ENCODE results near the gene YPEL4.
"Not testable (repeated sequence)": the region's sequence is repeated elsewhere in the genome, so short reads cannot be mapped to it uniquely, and the experiment has no call there.

Gene YPEL4, protein sequence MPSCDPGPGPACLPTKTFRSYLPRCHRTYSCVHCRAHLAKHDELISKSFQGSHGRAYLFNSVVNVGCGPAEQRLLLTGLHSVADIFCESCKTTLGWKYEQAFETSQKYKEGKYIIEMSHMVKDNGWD

DNA sequence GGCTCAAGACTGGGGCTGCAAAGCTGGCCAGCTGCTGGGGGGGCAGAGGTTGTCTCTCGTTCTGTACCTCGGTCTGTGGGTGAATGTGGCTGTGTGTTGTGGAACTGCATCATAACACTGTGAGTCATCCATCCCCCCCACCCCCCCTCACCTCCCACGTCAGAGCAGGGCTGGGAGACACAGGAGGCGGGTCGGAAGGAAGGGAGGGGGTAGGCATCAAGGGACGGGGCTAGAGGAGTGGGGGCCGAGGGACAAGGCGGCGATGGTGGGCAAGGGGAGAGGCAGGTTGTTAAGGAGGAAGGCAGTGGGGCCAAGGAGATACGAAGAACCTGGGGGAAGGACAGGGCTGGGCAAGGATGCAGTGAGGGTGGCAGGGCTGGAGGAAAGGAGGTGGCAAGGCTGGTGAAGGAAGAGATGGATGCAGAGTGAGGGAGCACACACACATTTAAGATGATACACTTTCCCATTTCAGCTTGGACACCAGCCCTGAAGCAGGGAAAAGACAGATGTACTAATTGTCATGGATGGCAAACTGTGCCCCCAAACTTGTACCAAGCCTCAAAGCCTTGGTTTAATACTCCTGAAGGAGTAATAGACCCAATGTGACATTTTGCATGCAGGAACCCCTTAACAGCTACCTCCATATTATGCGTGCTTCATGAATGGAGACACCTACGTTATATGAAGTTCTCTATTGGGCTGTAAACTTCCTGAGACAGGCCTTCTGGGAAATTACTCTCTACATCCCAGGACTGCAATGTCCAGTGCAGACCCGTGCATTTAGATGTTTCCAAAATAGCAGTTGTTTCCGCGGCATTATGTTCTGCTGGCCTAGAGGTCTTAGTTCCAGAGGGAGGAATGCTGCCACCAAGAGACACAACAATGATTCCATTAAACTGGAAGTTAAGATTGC, at the start of gene YPEL4:
TSS of gene YPEL4 (minus strand) at position 87 of the 913 bp plus-strand sequence. CDS start 2,805 bp downstream, outside the sequence.
- DNase-seq: peak; percentile 63

GRCh38 chr11:57698843-57699365, 49.2 kb upstream of the YPEL4 start:
- DNase-seq: no peak

- DNase-seq: not testable (repeated sequence)
Measured at GRCh38 chr11:57690474-57690873, 40.8 kb upstream of the YPEL4 start.

DNA sequence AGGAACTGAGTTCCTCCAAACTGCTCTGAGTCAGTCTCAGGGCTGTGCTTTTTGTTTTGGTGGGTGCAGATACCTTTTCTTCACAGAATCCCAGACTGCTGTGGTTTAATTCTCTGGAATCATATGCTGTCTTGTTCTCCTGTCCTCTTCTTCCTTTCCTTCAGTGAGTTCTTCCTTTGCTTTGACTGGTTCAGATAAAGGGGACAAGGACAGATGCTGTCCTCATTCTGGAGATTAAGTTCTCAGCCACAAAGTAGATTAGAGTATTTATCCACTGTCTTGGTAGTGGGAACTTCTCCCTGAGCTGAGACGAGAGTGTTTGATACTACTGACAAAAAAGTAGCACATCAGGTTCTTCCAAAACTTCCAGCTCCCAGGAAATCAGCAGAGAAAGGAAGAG, 31.5 kb upstream of the YPEL4 start:
- DNase-seq: no peak

GRCh38 chr11:57680552-57680874, 30.8 kb upstream of the YPEL4 start:
- DNase-seq: peak; percentile 49

GRCh38 chr11:57679396-57679795, 29.7 kb upstream of the YPEL4 start:
- DNase-seq: no peak

DNA sequence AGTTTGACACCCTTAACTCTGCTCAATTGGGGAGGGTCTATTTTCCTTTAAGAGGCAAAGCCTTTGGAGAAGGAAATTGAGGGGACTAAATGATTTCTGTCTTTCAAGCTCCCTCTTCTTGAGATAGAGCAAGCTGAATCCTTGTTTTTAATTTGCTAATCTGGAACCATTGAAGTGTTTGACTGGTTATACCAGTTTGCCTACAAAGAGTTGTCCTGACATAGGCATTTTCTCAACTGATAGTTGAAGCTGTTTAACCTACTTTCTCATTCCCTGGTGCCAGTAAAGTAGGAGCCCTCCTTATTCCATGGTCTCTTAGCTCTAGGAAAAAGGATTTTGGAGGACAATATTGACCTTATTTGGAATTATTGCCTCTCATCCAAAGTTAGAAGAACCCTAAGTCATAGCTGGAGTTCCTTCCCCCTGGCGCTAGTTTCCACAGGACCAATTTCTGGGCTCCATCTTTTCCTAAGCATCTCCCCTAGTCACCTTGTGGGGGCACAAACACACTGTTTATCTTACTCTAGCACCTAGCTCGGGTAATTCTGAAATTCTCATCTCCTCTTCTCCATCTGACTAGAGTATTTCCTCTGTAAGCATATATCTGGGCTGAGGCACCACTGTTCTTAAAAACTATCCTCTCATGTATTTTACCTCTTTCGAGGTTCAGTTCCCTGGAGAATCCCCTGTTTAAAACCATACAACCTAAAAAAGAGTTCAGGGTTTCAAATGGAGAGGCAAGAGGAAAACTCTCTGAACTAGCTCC, 25.6 kb upstream of the YPEL4 start:
- no peak for DNase-seq

DNA sequence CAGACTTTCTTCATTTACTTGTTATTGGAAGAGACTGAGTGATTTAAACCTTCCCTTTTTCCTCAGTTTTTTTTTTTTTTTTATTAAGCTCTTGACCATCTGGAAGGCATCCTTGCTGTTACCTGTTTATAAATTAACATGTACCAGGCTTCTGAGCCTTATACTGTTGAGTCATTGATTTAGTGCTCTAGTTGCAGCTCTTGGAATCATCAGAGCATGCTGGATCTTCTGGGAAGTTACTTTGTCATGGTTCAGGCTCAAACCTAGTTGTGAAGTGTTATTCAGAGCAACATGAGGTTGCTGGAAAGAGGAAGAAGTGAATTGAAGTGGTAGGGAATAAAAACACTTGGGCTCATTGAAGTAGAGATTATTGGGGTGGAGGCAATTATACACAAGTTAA, 24.5 kb upstream of the YPEL4 start:
- DNase-seq: no peak

- DNase-seq: peak; percentile 58
Measured at GRCh38 chr11:57668434-57668782, 18.7 kb upstream of the YPEL4 start.

GRCh38 chr11:57667736-57668433, 18.2 kb upstream of the YPEL4 start, which contains the start of gene ZDHHC5:
TSS of gene ZDHHC5 (plus strand) at chr11:57668114. CDS start at chr11:57673091, 4,977 bp downstream.
- DNase-seq: peak; percentile 99

DNA sequence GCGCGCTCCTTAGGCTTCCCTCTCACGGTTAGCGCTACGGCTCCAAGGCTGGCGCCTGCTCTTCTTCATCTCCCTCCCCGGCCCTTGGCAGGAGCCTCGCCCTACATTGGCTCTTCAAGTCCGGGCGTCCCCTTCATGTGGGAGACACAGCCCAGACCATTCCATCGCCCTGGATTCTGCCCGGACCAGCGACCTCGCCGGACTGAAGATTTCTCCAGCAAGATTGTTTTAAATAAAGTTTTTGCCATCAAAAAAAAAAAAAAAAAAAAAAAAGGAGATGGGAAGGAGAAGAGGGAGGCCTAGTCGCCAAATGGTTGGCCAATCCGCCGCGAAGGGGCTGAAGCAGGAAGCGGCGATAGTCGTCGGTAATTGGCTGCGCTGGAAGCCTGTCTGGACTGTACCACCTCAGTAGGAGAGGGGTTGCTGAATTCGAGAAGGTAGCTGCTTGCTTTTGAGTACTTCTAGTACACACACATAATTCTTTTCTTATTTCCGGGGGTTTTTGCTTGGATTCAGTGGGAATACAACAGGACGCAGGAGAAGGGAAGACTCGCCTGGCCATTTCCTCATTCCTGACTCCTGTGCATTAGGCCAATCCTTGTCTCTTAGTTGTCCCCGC, 17.5 kb upstream of the YPEL4 start:
- peak; percentile 99 for DNase-seq

- DNase-seq: no peak
Measured at GRCh38 chr11:57663975-57664374, 14.3 kb upstream of the YPEL4 start.

DNA sequence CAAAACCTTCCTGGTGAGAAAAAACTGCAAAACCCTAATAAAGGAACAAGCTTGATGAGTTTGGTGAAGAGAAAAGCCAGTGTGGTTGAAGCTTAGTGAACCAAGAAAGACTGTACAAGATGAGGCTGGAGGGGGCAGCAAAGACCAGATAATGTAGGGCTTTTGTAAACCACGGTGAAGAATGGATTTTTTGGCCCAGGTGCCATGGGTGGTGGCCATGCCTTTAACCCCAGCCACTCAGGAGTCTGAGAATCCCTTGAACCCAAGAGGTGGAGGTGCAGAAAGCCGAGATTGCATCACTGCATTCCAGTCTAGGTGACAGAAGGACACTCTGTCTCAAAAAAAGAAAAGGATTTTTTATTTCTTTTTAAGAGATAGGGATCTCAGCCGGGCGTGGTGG, 13.2 kb upstream of the YPEL4 start:
- DNase-seq: no peak

GRCh38 chr11:57659669-57660068, 10.0 kb upstream of the YPEL4 start:
- no peak for DNase-seq

DNA sequence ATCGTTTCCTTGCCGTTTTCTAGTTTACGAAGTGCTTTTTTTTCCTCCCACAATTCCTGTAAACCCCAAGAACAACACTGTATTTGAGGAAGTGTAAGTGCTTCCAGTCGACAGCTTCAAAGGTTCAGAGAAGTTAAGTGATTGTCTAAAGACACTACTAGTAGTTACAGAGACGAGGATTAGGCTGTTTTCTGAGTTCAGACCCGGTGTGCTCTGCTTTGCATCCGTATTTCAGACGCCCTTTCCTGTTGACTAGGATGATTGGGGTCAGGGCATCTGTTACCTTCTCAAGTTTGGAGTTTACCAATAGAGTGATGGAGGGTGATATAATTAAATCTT, 8.3 kb upstream of the YPEL4 start:
- peak; percentile 31 for DNase-seq

GRCh38 chr11:57657194-57658022, 7.7 kb upstream of the YPEL4 start, which contains the start of gene CLP1:
TSS of gene CLP1 (plus strand) at chr11:57657762. CDS start at chr11:57659477, 1,715 bp downstream.
- DNase-seq: peak; percentile 99

DNA sequence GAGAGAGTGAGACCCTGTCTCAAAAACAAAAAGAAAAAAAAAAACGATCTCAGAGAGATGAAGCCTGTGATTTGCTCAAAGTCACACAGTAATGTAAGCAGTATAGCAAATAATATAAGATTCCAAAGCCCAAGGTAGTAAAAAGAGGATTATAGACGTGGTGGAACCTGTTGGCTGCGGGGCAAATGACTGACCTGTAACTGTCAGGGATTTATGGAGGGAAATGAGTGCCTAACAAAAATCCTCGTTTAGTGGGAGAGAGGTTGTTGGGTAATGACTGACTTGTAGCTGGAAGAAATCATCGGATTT, 7.1 kb upstream of the YPEL4 start:
- DNase-seq: no peak

DNA sequence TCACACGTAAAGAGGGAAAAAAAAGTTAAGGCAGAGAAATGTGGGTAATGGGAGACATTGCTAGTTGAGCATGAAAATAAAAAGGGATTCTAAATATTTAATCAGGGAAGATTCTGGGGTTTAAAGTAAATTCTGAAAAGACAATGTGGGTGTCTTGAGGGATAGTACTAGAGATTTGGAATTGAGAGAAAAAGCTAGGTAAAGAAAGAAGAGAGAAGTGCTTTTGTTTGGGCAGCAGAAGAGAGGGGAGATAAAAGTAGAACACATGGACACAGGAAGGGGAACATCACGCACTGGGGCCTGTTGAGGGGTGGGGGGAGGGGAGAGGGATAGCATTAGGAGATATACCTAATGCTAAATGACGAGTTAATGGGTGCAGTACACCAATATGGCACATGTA, 3.5 kb upstream of the YPEL4 start:
- DNase-seq: no peak

DNA sequence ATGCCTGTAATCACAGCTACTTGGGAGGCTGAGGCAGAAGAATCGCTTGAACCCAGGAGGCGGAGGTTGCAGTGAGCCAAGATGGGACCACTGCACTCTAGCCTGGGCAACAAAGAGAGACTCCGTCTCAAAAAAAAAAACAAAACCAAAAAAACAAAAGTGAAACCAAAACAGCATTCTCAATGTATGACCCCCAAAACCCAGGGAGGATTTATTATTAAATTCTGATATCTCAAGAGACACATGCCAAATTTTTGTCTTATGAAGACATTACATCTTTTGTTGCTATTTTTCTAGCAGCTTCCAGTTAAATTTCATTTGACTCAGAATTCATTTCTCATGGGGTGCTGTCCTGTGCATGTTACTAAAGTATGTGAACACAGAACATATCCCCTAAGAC, 3.0 kb upstream of the YPEL4 start:
- peak; percentile 30 for DNase-seq

GRCh38 chr11:57652230-57652629, 2.5 kb upstream of the YPEL4 start:
- DNase-seq: not testable (repeated sequence)

GRCh38 chr11:57651408-57651807, 1.7 kb upstream of the YPEL4 start:
- no peak for DNase-seq

- no peak for DNase-seq
Measured at GRCh38 chr11:57650739-57651090, 1.0 kb upstream of the YPEL4 start.

All from inflammatory macrophage treated with lipopolysaccharide for 4 hours (primary cell).